ENCODE results near the gene CMBL. TPM values are rescaled to one million over a fixed set of nuclear protein-coding genes. Genes with fewer than 3 reads are reported as not detected.
"Not testable (repeated sequence)": the region's sequence is repeated elsewhere in the genome, so short reads cannot be mapped to it uniquely, and the experiment has no call there.

CMBL gene
- total RNA-seq, 1 experiment from 2014 or later = 43.2 TPM

DNA sequence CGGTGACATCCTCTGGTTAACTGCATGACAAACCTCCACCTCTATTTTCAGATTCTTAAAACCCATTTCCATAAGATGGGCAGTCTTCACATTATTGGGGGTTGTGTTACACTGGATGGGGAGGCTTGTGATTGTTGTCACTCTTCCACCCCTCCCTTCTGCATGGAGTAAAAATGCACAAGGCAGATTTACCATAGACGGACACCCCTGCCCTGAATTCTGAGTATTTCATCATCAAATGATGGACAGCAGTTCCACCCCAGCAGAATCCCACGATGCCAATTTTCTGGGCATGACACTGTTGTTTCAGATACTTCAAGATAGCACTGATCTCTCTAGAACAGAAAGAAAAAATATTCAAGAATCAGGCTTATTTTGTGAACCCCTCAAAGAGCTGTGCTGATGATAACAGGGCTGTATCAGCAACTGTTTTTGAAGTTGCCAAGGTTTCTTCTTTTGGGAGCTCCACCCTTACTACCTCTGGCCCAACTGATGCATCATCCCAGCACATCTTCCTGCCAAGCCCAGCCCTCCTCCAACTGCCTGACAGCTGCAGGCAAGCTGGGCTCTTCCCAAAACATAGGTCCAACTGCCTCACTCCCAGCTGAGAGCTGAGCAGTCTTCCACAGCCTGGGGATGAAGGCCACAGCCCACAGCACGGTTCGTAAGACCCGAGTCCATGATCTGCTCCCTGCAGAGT lies 21.4 kb downstream of the CMBL start:
- ATAC-seq (no peak), DNase-seq (ENCODE audit: low read depth, low spot score) (no peak)
- no peaks in the 10 kb centered on the region for H3K9me3 ChIP-seq (ENCODE audit: control insufficient read depth, insufficient read depth, low read depth, low read length)
- POLR2A ChIA-PET = no interaction called here
- in situ Hi-C loops (cut with HindIII; ENCODE audit: low pct_unique_long_range_greater_than_20kb, low sequenced_read_pairs) (no loop called here), intact Hi-C loops (cut with micrococcal nuclease; ENCODE audit: unreplicated experiment) (no loop called here)
- H3K27ac ChIP-seq (ENCODE audit: low read length) = no peak overlapping the region
- H3K36me3 ChIP-seq (ENCODE audit: control insufficient read depth, insufficient read depth, low read length) = no peaks in the 10 kb centered on the region
- no peaks in the 10 kb centered on the region for H3K27me3 ChIP-seq (ENCODE audit: control insufficient read depth, insufficient read depth, low read length)
- no TSS peak for BruUV-seq (replicated peaks)
- TF ChIP-seq, protein P1, sequence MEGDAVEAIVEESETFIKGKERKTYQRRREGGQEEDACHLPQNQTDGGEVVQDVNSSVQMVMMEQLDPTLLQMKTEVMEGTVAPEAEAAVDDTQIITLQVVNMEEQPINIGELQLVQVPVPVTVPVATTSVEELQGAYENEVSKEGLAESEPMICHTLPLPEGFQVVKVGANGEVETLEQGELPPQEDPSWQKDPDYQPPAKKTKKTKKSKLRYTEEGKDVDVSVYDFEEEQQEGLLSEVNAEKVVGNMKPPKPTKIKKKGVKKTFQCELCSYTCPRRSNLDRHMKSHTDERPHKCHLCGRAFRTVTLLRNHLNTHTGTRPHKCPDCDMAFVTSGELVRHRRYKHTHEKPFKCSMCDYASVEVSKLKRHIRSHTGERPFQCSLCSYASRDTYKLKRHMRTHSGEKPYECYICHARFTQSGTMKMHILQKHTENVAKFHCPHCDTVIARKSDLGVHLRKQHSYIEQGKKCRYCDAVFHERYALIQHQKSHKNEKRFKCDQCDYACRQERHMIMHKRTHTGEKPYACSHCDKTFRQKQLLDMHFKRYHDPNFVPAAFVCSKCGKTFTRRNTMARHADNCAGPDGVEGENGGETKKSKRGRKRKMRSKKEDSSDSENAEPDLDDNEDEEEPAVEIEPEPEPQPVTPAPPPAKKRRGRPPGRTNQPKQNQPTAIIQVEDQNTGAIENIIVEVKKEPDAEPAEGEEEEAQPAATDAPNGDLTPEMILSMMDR (IDR thresholded peaks at IDR 0.05) = no peak
- TF ChIP-seq, protein P2, sequence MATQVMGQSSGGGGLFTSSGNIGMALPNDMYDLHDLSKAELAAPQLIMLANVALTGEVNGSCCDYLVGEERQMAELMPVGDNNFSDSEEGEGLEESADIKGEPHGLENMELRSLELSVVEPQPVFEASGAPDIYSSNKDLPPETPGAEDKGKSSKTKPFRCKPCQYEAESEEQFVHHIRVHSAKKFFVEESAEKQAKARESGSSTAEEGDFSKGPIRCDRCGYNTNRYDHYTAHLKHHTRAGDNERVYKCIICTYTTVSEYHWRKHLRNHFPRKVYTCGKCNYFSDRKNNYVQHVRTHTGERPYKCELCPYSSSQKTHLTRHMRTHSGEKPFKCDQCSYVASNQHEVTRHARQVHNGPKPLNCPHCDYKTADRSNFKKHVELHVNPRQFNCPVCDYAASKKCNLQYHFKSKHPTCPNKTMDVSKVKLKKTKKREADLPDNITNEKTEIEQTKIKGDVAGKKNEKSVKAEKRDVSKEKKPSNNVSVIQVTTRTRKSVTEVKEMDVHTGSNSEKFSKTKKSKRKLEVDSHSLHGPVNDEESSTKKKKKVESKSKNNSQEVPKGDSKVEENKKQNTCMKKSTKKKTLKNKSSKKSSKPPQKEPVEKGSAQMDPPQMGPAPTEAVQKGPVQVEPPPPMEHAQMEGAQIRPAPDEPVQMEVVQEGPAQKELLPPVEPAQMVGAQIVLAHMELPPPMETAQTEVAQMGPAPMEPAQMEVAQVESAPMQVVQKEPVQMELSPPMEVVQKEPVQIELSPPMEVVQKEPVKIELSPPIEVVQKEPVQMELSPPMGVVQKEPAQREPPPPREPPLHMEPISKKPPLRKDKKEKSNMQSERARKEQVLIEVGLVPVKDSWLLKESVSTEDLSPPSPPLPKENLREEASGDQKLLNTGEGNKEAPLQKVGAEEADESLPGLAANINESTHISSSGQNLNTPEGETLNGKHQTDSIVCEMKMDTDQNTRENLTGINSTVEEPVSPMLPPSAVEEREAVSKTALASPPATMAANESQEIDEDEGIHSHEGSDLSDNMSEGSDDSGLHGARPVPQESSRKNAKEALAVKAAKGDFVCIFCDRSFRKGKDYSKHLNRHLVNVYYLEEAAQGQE (IDR thresholded peaks at IDR 0.05; ENCODE audit: insufficient read depth in 1 of 2, low read depth in 2 of 2, low read length in 1 of 2) = no peak
- CTCF ChIA-PET = interaction anchor here (0.6 to 1.6 kb wide), 3 partner anchors 67 to 138 kb away, joined by 7 to 10 read pairs (median 7); no protein-coding TSS in a partner anchor
- H3K4me3 ChIP-seq (ENCODE audit: low read depth in 2 of 2, low read length in 2 of 2) = no peak overlapping the region
- H3K4me1 ChIP-seq (ENCODE audit: control insufficient read depth, insufficient read depth, low read length) = peaks cover 16% of the 10 kb centered on the region; the same call in 1 of the 2 replicates

DNA sequence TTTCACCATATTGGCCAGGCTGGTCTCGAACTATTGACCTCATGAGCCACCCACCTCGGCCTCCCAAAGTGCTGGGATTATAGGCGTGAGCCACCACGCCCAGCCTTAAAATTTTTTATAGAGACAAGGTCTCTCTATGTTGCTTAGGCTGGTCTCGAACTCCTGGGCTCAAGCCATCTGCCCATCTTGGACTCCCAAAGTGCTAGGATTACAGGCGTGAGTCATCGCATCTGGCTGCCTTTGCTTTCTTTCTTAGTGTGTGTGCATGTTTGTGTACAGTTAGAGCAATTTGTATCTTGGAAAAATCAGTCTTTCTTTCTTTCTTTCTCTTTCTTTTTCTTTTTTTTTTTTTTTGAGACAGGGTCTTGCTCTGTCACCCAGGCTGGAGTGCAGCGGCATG lies 22.3 kb downstream of the CMBL start:
- H3K4me3 ChIP-seq (ENCODE audit: low read depth in 2 of 2, low read length in 2 of 2); ATAC-seq; H3K9me3 ChIP-seq (ENCODE audit: control insufficient read depth, insufficient read depth, low read depth, low read length); H3K27ac ChIP-seq (ENCODE audit: low read length); DNase-seq (ENCODE audit: low read depth, low spot score); H3K27me3 ChIP-seq (ENCODE audit: control insufficient read depth, insufficient read depth, low read length); POLR2A ChIA-PET; H3K36me3 ChIP-seq (ENCODE audit: control insufficient read depth, insufficient read depth, low read length); in situ Hi-C loops (cut with HindIII; ENCODE audit: low pct_unique_long_range_greater_than_20kb, low sequenced_read_pairs); BruUV-seq (replicated peaks): not testable (repeated sequence)
- intact Hi-C loops (cut with micrococcal nuclease; ENCODE audit: unreplicated experiment) = loop anchor here (2.0 kb wide), 1 partner anchor 139 kb away; no protein-coding TSS in a partner anchor
- CTCF ChIA-PET = interaction anchor here (0.6 kb wide), 2 partner anchors 68 to 139 kb away, joined by 7 read pairs; no protein-coding TSS in a partner anchor
- H3K4me1 ChIP-seq (ENCODE audit: control insufficient read depth, insufficient read depth, low read length) = peaks cover 16% of the 10 kb centered on the region; the same call in 1 of the 2 replicates

DNA sequence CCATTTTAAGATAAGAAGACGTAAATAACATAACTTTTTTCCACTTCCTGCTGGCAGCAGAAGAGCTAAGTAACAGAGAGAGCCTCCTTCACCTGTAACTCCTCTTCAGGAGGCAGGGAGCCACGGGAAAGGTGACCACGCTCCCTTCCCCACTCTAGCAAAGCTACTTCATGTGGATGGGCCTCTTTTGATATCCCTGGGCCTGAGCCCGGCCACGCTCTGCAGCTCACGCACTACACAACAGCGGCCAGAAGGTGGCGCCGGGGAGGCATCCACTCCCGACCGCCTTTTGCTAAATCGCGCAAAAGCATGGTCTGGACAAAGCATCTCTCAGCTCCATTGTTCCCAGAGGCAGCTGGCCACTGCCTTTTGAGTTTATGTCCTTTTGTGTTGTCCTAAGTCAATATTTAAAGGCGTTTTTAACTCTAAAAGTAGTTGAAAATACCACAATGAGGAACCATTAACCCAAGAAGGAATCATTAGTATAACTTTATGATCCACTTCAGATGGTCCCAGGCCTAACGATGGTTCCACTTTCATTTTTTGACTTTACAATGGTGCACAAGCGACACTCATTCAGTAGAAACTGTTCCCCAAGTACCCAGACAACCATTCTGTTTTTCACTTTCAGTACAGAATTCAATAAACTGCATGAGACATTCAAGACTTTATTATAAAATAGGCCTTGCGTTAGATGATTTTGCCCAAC lies 23.6 kb downstream of the CMBL start:
- POLR2A ChIA-PET = interaction anchor here (0.8 kb wide), 1 partner anchor 49 kb away, joined by 3 read pairs; no protein-coding TSS in a partner anchor
- intact Hi-C loops (cut with micrococcal nuclease; ENCODE audit: unreplicated experiment) = loop anchor here (1.0 to 5.0 kb wide), 3 partner anchors 49 to 141 kb away; no protein-coding TSS in a partner anchor
- Histone ChIP-seq H3K4me3 (ENCODE audit: low read depth in 2 of 2, low read length in 2 of 2) (no peak overlapping the region), H3K27ac (ENCODE audit: low read length) (no peak overlapping the region), H3K36me3 (ENCODE audit: control insufficient read depth, insufficient read depth, low read length) (no peaks in the 10 kb centered on the region), H3K9me3 (ENCODE audit: control insufficient read depth, insufficient read depth, low read depth, low read length) (no peaks in the 10 kb centered on the region), H3K27me3 (ENCODE audit: control insufficient read depth, insufficient read depth, low read length) (no peaks in the 10 kb centered on the region), H3K4me1 (ENCODE audit: control insufficient read depth, insufficient read depth, low read length) (peaks cover 10% of the 10 kb centered on the region; the same call in 1 of the 2 replicates)
- CTCF ChIA-PET = interaction anchor here (0.6 to 1.3 kb wide), 9 partner anchors 17 to 139 kb away, joined by 3 to 6 read pairs (median 4); no protein-coding TSS in a partner anchor
- no TSS peak for BruUV-seq (replicated peaks)
- no peak for DNase-seq (ENCODE audit: low read depth, low spot score)
- TF ChIP-seq, protein P1 (IDR thresholded peaks at IDR 0.05) = peak; percentile 98
- TF ChIP-seq, protein P2 (IDR thresholded peaks at IDR 0.05; ENCODE audit: insufficient read depth in 1 of 2, low read depth in 2 of 2, low read length in 1 of 2) = 0 out of 4 replicates have a peak, but pooled peaks of 1 of the 2 experiments have one; percentile 41
- no peak for TF ChIP-seq TCF7L2 (IDR thresholded peaks at IDR 0.05; ENCODE audit: low read depth, low read length)
- TF ChIP-seq POLR2AphosphoS5 (IDR thresholded peaks at IDR 0.05; ENCODE audit: low read depth, low read length) = peak; percentile 46; the same call in 1 of the 2 replicates
- in situ Hi-C loops (cut with HindIII; ENCODE audit: low pct_unique_long_range_greater_than_20kb, low sequenced_read_pairs) = no loop called here
- ATAC-seq = peak; percentile 99
